NCI-H1417 treated with DMSO at 0.1 percent for 48 hours (cell line): ENCODE data around the gene ZNF697.
"Not testable (repeated sequence)": the region's sequence is repeated elsewhere in the genome, so short reads cannot be mapped to it uniquely, and the experiment has no call there.

Source experiments
- DNase-seq: peaks from one replicate; lab custom pipeline; 2025; lab: John Stamatoyannopoulos, UW

Gene ZNF697

DNA sequence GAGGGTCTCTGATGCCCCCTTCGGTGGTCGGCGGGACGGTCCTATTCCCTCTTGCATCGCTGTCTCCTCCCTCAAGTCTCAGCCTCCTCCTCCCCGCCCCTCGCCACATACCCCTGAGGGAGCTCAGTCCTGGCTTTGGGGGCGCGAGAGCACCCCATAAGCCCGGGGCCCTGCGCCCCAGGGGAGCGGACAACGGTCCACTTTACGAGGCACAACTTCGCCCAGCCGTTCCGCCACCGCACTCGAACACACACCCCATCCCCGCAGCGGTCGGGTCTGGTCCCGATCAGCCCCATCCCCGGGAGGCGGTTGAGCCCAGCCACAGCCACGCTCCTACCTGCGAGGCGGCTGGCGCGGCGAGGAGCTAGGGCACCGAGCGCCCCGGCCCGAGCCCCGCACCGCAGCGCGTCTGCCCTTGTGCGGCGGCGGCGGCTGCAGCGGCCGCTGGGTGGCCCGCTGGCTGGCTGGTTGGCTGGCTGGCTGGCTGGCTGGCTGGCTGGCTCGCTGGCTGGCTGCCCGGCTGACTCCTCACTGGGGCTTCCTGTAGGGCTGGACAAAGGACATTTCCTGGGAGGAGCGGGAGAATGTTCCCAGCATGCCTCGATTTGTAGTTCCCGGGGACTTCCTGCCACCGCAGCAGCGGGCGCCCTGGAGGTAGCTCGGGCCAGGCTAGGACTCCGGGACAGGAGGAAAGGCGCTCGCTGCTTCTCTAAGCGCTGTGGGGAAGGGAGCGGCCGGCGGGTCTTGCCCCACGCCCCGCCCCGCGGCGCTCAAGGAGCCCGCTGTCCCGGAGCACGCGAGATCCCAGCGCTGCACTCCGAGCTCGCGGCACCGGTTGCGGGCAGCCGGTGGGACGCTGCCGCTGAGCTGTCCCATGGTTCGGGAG lies at the start of gene ZNF697:
TSS of gene ZNF697 (minus strand) at position 533 of the 886 bp plus-strand sequence. CDS start 22,166 bp downstream, outside the sequence.
- DNase-seq, result peak; percentile 73

DNA sequence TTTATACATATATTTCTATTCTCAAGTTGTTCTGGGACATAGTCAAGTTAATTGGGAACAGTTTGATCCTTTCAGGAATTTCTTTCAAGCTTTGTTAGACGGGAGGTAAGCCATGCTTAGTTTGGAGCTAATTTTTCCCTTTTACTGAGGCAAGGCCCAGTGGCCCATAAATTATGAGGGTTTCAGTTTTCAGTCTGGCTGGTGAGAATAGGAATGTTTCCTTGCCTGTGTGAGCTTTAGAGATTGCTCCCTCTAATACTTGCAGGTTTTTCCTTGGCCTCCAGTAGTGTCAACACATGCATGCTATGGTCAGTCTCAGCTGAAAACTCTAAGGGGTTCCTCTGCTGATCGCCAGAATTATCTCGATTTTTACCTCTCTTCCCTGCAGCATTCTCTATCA lies 49.5 kb upstream of the ZNF697 start:
- no peak for DNase-seq

DNA sequence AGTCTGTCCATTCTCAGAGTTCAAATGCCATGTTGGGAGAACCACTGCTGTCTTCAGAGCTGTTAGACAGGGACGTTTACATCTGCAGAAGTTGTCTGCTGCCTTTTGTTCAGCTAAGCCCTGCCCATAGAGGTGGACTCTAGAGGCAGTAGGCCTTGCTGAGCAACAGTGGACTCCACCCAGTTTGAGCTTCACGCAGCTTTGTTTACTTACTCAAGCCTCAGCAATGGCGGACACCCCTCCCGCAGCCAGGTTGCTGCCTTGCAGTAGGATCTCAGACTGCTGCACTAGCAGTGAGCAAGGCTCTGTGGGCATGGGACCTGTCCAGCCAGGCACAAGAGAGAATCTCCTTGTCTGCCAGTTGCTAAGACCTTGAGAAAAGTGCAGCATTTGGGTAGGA lies 48.8 kb upstream of the ZNF697 start:
- DNase-seq, result not testable (repeated sequence)

DNA sequence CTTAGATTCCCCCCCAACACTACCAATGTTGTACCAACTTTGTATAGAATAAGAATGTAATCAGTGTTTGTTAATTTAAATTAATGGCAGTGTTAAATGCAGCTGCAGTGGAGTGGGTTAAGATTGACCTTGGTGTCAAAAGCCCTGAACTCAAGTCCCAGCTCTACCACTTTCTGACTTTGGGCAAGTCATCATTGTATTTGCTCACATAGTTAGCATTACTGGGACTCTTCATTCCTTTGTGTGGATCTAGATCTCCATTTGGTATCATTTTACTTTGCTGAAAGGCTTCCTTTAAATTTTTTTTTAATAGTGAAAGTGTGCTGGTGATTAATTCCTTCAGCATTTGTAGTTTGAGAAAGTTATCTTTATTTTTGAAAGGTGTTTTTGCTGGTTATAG lies 41.4 kb upstream of the ZNF697 start:
- DNase-seq, result no peak

DNA sequence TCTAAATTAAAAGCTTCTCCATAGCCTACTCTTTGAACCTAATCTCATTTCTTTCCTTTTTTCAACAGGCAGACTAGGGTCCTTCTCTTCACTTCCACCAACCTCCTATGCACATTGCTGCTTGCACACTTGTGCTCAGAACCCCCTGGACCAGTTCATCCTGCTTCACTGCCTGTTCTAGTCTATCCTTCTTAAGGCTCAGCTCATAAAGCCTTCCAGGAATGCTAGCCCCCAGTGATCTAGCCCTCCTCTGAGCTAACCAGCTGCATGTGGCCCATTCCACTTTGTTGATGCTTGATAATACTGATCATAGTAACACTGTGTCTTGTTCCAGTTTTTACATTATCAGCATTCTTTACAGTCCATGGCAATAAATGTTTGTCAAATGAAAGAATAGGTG lies 40.7 kb upstream of the ZNF697 start:
- DNase-seq, result no peak

DNA sequence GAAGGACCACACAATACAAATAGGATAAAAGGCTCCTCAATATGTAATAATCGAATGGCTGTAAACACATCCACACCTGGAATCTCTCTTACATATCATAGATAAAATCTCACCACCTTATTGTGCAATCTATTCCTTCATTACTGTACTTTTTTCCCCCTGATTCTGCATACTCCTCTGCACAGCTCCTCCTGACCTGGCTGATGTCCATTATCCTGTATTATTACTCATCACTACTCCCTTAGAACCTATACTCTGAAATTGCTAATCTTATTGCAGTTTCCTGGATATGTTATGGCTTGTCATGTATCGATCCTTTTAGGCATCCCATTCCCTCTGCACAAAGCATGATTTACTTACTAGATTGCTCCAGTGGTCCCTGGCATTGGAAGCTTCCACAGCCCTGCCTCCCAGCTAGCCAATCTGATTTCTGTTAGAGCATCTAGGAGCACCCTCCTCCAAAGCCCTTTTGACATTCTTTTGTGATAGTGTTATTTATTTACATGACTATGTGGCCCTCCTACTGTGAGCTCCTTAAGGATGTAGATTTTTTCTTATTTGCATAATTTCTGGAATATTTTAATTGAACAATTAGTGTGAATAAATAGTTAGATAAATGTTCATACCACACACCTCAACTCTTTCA lies 39.5 kb upstream of the ZNF697 start:
- no peak for DNase-seq

DNA sequence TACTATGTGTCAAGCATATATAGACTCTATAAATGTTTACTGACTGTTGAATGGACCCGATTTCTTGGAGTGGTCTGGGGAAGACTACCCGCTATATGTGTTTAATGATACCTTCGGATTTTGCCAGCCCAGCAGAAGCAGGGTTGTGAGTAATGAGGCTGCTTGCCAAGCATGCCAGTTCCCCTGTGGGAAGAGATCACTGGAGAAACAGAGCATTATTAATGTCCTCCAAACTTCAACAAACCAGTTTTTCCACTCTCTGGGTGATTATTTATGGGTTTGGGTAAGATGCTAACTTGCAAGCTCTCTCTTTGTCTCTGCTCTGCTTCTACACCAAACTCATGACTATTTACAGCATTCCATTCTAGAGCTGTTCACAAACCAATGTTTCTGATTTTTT lies 38.6 kb upstream of the ZNF697 start:
- DNase-seq, result peak; percentile 49

DNA sequence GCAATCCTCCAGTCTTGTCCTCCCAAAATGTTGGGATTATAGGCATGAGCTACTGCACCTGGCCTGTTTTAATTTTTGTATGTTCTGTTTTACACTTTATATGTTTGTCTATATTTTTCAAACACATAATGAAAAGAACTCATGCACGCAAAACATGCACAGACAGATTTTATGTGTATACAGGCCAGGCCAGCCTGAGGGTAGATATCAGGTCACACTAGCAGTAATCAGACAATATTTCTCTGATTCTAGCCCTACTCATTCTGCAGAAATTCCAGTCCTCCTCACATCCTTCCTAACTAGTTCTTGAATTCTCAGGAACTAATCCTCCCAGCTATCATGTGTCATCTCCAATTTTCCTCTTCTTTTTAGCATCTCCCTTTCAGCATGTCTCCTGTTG lies 35.8 kb upstream of the ZNF697 start:
- no peak for DNase-seq

DNA sequence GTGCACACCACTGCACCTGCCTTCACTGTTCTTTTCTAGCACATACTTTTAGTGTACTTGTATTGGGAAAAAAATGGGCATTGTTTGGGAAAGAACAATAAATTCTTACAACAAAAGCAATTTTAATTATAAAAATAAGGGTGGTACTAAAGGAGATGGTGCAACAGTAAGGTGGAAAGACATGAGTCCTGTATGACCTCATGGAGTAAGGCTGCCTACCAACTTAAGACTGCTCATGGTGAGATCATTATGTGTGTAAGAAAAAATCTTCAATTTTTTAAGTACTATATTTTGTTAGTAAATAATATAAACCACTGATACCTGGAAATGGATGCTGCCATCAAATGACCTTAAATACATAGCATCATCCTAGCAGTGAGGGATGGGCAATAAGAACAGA lies 34.1 kb upstream of the ZNF697 start:
- DNase-seq, result no peak

DNA sequence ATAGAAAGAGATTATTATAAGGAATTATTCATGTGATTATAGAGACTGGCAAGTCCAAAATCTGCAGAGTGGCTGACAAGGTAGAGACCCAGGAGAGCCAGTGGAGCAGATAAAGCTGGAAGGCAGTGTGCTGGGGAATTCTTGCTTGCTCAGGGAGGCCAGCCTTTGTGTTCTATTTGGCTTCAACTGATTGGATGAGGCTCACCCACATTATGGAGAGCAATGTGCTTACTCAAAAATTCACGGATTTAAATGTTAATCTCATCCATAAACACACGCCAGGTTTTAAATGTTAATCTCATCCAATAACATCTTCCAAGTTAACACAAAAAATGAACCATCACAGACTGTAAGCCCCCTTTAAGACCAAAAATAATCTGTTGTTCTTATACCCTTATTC lies 33.5 kb upstream of the ZNF697 start:
- DNase-seq, result no peak

DNA sequence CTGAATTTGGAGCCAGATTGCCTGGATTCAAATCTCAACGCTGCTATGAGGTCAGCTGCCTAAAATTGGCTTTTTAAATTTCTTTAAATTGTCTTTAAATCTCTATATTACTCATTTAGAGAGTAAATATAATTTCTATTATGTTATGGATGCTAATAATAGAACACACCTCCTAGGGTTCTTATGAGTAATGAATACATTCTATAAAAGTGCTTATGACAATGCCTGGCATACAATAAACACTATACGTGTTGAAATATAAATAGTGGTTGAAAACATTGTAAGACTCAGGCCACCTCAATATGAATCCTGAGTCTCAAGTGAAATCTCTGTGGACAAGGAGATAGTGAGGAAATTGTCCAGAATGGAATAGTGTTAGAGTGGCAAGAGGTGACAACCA lies 32.7 kb upstream of the ZNF697 start:
- no peak for DNase-seq

DNA sequence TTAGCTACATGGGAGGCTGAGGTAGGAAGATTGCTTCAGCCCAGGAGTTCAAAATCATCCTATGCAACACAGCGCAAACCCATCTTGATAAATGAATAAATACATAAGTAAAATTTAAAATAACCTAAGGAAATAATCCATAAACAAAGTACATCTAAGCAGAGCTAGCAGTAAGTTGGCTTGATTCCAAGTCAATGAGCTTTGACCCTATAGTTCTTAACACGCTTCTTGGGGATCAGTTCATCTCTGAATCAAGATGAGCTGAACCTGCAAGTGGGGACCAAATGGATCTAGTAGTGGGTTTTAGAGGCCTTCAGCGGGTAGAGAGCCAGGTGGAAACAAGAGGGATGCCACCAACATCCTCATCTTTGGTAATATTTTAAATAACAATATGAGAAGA lies 32.1 kb upstream of the ZNF697 start:
- no peak for DNase-seq

DNA sequence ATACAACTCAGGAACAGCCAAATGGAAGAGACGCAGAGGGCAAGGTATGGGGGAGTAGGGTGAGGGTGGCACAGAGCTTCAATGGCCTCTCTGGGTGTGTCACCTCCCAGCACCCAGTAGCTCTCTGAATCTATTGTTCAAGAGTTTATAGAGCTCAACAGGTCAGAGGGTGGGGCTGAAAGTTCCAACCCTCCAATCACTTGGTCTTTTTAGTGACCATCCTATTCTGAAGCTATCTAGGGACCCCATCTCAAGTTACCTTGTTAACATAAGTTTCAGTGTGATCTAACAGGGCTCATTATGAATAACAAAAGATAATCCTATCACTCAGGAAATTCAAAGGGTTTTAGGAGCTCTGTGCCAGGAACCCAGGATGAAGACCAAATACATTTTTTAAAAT lies 31.2 kb upstream of the ZNF697 start:
- no peak for DNase-seq

DNA sequence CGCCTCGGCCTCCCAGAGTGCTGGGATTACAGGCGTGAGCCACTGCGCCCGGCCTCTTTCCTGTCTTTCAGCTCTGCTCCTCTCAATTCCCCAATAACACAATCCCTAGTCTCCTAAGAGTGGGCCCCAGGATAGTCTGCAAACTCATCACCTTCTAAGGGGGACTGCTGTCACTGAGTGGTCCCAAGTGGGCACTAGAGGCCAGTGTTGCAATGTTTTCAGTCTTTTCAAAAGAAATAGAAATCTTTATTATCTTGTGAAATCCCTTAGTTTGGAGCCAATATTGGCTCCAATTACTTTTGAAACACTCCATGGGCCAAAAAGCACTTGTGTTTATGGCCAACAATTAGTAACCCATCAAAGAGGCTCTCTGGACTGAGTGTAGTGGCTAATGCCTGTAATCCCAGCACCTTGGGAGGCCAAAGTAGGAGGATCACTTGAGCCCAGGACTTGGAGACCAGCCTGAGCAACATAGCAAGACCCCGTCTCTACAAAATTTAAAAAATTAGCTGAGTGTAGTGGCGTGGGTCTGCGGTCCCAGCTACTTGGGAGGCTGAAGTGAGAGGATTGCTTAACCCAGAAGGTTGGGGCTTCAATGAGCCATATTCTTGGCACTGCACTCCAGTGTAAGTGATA lies 28.6 kb upstream of the ZNF697 start:
- DNase-seq, result no peak

DNA sequence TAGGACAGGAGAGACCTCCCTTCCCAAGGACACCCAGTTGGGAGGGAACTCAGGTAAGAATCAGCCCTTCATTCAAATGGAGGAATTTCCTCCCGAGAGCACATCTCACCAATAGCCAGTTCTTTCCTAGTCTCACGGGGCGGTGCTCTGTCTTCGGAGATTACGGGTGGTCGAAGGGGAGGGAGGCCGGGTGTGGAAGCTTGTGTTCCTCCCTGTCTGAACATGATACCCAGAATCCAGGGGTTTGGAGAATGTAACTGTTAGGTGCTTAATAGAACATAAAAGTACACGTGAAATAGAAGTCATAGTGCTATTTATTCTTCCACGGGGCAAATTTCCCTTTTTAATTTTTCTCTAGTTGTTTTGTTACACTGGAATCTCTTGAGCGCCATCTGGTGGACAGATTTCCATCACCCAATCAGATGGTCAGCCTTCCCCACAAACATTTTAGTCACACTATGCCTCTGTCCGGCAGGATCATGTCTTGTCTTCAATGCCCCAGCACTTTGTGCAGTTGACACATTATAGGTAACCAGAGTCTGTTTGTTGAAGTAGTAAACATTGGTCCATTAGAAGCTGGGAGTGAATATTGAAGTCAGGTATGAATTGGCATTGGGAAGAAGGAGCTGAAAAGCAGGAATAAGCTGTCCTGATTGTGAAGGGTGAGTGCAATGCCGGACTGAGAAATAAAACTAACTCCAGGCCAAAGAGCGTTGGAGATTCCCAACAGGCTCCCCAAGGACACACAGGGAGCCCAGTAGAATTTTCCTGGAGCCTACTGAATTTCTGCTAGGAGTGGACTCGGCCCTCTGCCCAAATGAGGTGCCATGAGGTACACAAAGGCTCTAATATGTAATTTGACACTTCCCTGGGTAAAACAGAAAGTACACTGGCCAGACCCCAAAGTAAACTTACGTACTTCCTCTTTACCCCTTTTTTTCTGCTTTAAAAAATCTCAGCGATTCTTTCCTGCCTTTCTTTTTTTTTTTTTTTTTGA lies 27.6 kb upstream of the ZNF697 start:
- DNase-seq, result peak; percentile 80

DNA sequence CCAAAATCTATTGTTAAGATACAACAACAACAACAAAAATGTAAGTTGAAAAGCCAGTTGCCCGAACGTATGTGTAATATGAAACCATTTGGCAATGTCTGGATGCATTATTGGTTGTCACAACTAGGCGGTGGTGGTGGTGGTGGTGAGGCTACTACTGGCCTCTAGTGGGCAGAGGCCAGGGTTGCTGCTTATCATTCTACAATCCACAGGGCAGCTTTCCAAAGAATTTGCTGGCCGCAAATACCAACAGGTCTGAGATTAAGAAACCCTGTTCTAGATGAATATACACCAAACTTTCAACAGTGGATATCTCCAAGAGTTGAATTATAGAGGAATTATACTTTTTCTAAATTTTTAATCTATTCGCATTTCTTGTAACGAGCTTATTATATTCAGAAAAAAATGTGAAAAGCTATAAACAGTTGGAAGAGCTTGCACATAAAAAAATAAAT lies 26.8 kb upstream of the ZNF697 start:
- DNase-seq, result no peak

DNA sequence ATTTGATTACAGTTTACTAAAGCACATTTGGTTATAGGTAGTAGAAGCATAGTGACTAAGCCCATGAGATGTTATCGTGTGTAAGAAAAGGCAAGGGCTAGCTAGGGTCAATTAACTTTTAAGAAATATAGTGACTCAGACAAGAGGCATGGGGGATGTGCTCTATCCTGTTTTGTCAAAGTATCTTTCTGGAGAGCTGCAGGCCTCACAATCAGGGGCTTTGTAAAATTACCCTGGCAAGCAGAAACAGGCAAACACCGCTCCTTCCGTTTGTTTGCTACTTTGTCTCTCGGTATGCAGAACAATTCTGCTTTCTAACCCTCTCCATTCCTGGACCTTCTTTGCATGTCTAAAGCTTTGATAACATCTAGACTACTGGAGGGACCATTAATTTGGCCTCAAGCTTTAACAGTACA lies 26.1 kb upstream of the ZNF697 start:
- no peak for DNase-seq

DNA sequence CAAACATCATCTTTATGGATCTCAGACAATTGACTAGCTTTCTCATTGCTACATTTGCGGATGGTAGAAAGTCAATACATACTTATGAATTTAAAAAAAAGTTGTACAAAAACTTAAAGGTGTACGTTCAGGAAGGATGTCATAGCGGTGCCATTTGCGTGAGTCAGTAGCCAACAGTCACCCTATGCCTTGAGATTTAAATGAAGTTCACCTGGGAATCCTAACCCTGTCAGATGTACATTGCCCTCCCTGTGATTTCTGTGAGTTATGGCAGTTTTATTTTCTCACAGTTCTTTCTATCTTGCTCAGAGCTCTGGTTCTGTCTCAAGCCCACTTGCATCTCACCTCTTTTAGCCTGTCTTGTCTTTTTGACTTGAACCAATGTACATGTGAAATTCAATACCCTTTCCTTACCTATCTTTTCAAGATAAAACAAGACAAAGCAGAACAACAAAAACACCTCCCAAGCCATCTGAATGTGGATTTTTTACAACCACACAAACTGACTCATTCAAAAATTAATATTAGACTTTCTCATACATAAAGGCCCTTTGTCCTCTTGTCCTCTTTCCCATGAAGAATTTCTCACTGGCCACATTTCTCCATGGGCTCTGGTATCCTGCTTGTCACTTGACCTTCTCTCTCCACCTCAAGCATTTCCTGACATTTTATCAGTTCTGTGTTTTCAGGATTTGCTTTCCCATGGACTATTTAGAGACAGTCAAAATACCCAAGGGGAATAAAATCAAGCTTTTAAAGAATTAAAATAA lies 25.3 kb upstream of the ZNF697 start:
- DNase-seq, result no peak

DNA sequence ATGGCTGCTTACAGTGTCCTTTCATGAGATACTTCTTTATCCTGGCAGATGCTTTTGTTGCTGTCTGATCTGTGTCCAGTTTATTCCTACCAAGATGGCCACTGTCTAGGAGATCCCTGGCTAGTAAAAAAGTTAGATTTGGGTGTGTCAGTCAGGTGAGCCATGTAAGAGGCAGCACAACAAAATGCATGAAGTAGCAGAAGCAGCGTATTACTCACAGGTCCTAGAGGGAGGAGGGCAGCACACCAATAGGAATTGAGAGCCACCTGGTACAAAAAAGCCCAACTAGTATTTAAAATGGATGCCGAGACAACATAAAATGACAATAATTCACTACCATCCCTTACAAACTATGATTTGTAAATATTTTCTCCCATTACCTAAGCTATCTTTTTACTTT lies 22.8 kb upstream of the ZNF697 start:
- no peak for DNase-seq

DNA sequence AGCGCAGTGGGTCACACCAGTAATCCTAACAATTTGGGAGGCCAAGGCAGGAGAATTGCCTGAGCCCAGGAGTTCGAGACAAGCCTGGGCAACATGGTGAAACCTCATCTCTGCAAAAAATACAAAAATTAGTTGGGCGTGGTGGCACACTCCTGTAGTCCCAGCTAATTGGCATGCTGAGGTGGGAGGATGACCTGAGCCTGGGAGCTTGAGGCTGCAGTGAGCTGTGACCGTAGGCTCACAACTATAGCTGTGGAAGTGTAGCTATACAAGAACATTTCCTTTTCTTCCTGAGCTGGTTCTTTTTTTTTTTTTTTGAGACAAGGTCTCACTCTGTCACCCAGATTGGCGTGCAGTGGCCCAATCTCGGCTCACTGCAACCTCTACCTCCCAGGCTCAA lies 19.1 kb upstream of the ZNF697 start:
- DNase-seq, result no peak

DNA sequence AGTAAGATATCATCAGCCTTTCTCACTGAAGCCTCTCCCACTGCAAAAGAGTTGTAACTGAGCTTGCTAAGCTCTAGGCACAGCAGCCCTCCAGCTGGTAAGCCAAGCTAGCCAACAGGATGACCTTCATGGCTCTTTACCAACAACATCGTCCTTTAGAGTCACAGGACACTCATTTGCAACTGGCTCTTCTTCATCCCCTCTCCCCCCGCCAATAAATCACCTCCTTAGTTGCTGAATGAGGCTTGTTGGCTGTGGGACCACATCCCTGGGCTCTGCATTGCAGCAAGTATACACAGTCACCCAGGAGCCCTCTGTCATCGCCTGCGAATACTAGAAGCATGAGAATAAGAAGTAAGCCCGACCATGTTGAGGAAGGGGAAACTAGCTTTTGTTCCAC lies 16.0 kb upstream of the ZNF697 start:
- no peak for DNase-seq
